ENCODE data around the gene ANO2.

The ANO2 gene

GRCh38 chr12:5913387-5913786 lies 31.7 kb downstream of the ANO2 start:
- TF ChIP-seq OSR1 (CRISPR knock-in tag; IDR thresholded peaks at IDR 0.05): no peak
- TF ChIP-seq PPARA (CRISPR knock-in tag; IDR thresholded peaks at IDR 0.05; ENCODE audit: borderline replicate concordance): no peak
- TF ChIP-seq RARB (CRISPR knock-in tag; IDR thresholded peaks at IDR 0.05): no peak
- no peak for TF ChIP-seq ESRRG (CRISPR knock-in tag; IDR thresholded peaks at IDR 0.05)
- TF ChIP-seq ZFP3 (CRISPR knock-in tag; IDR thresholded peaks at IDR 0.05): no peak
- no peak for TF ChIP-seq ZNF70 (CRISPR knock-in tag; IDR thresholded peaks at IDR 0.05)
- no peak for TF ChIP-seq CREB5 (CRISPR knock-in tag; IDR thresholded peaks at IDR 0.05; ENCODE audit: low read depth)
- TF ChIP-seq TSHZ2 (CRISPR knock-in tag; IDR thresholded peaks at IDR 0.05): no peak
- TF ChIP-seq TCF4 (CRISPR knock-in tag; IDR thresholded peaks at IDR 0.05; ENCODE audit: borderline replicate concordance): no peak
- no peak for TF ChIP-seq GLIS3 (CRISPR knock-in tag; IDR thresholded peaks at IDR 0.05)
- no peak for TF ChIP-seq SNAI2 (CRISPR knock-in tag; IDR thresholded peaks at IDR 0.05)
- no peak for TF ChIP-seq ZNF565 (CRISPR knock-in tag; conservative IDR thresholded peaks at IDR 0.05; ENCODE audit: low read depth)
- no peak for TF ChIP-seq ARNTL (CRISPR knock-in tag; IDR thresholded peaks at IDR 0.05; ENCODE audit: borderline replicate concordance, low read depth)
- TF ChIP-seq POU6F1 (CRISPR knock-in tag; IDR thresholded peaks at IDR 0.05; ENCODE audit: borderline replicate concordance, low read depth): no peak
- no peak for ATAC-seq

GRCh38 chr12:5912437-5913334 lies 32.4 kb downstream of the ANO2 start:
- peak; percentile 49; the same call in 2 of the 3 replicates for ATAC-seq
- TF ChIP-seq ZC3H10 (CRISPR knock-in tag; IDR thresholded peaks at IDR 0.05) (no peak), PATZ1 (CRISPR knock-in tag; IDR thresholded peaks at IDR 0.05; ENCODE audit: borderline replicate concordance) (no peak), ZNF565 (CRISPR knock-in tag; conservative IDR thresholded peaks at IDR 0.05; ENCODE audit: low read depth) (no peak)

- no peak for ATAC-seq
Observed at GRCh38 chr12:5912011-5912410, 33.0 kb downstream of the ANO2 start.

More at GRCh38 chr12:5912011-5912410, 33.0 kb downstream of the ANO2 start:
- TF ChIP-seq ZFP30 (CRISPR knock-in tag; IDR thresholded peaks at IDR 0.05): no peak
- no peak for TF ChIP-seq ZC3H10 (CRISPR knock-in tag; IDR thresholded peaks at IDR 0.05)
- no peak for TF ChIP-seq OSR1 (CRISPR knock-in tag; IDR thresholded peaks at IDR 0.05)
- TF ChIP-seq CSRNP3 (CRISPR knock-in tag; IDR thresholded peaks at IDR 0.05): no peak
- TF ChIP-seq TSHZ2 (CRISPR knock-in tag; IDR thresholded peaks at IDR 0.05): no peak
- TF ChIP-seq ZNF8 (CRISPR knock-in tag; IDR thresholded peaks at IDR 0.05): no peak
- TF ChIP-seq TCF4 (CRISPR knock-in tag; IDR thresholded peaks at IDR 0.05; ENCODE audit: borderline replicate concordance): no peak

All from SK-N-SH treated with all-trans-retinoic acid at 6 μM for 48 hours (cell line).